Left kidney (tissue), 2 donors: ENCODE results near the gene CARD19. TPM values are rescaled to one million over a fixed set of nuclear protein-coding genes. Genes with fewer than 3 reads are reported as not detected.
A peak's percentile ranks its signal among the peaks of the same experiment; 100 is the strongest.

Experiments used
- DNase-seq: peaks from one replicate; pipeline ENCODE4 v3.0.0-alpha.2; 2013
- polyA plus RNA-seq: library from polyadenylated mRNA; unstranded; fragments of 120-200 nt; gene quantifications from one replicate; pipeline ENCODE4 v1.2.1, GENCODE V29; 2013; ENCODE audit not compliant: insufficient read length

CARD19 gene
- polyA plus RNA-seq, 1 donor, result 16.3 TPM

- DNase-seq, result no peak
These were observed 59.9 kb downstream of the CARD19 start for GRCh38 chr9:93155716-93156474.

- DNase-seq, result no peak
These were observed 60.5 kb downstream of the CARD19 start for GRCh38 chr9:93156475-93157008.

GRCh38 chr9:93159601-93160471, 63.8 kb downstream of the CARD19 start:
- peak; percentile 85 for DNase-seq

GRCh38 chr9:93161786-93162562, 66.0 kb downstream of the CARD19 start:
- no peak for DNase-seq

Other genes starting within 250 kb of the CARD19 start
- gene ZNF484, start 218.2 kb upstream of the CARD19 start, polyA plus RNA-seq, result 12.0 TPM
- gene FGD3, start 148.7 kb upstream of the CARD19 start, polyA plus RNA-seq, result 6.5 TPM
- 6.9 TPM for gene SUSD3, start 37.5 kb upstream of the CARD19 start, polyA plus RNA-seq
- 33.6 TPM for gene NINJ1, start 38.0 kb downstream of the CARD19 start, polyA plus RNA-seq
- 28.5 TPM for gene WNK2, start 87.9 kb downstream of the CARD19 start, polyA plus RNA-seq